NCI-H524 (cell line): ENCODE measurements around the gene TEX35.
A peak's percentile ranks its signal among the peaks of the same experiment; 100 is the strongest.
"Not testable (repeated sequence)": the region's sequence is repeated elsewhere in the genome, so short reads cannot be mapped to it uniquely, and the experiment has no call there.

Experiments used
- DNase-seq, 2 experiments: peaks; one replicate each; lab custom pipeline; 2025; lab: John Stamatoyannopoulos, UW

Gene TEX35

GRCh38 chr1:178541829-178542553 lies 29.1 kb downstream of the TEX35 start:
- DNase-seq: peak; percentile 12 to 46

- peak; percentile 58 to 78 for DNase-seq
Measured at GRCh38 chr1:178542554-178543289, 29.8 kb downstream of the TEX35 start.

GRCh38 chr1:178543290-178543607 lies 30.3 kb downstream of the TEX35 start:
- no peak for DNase-seq

DNA sequence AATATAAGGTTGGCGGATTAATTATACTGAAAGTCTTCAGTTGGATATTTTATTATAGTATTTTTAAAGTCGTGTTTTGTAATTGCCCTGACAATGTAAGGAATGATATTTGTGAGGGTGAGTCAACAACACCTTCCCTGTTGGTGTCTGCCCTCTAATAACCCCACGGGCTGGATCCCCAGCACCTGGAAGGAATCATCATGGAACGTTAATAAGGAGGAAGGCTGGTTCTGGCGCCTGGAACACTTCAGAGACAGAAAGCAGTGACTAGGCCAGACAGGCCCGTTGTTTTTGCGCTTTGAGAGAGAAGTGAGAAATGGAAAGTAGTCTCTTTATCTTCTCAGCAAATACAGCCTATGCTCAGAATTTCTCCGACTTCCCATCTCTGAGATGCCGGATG lies 31.6 kb downstream of the TEX35 start:
- no peak for DNase-seq

DNA sequence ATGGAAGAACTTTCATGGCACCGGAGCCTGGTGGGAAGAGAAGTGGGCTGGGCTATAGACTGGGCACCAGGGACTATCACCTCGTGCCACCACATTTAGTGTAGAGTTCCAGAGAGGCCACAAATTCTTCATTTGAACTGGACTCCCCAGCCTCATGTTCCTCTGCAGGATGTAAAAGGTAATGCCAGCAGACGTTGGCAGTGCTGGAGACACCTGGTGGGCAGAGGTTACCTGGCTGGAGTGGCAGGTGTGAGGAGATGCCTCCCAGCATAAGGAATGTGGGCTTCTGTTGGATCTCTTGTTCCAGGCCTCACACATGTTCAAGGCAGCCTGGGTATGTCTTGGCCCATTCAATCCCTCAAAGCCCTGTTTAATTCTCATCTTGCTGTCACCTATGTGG lies 35.2 kb downstream of the TEX35 start:
- no peak for DNase-seq

- no peak for DNase-seq
Measured at GRCh38 chr1:178551307-178551706, 38.4 kb downstream of the TEX35 start.

DNA sequence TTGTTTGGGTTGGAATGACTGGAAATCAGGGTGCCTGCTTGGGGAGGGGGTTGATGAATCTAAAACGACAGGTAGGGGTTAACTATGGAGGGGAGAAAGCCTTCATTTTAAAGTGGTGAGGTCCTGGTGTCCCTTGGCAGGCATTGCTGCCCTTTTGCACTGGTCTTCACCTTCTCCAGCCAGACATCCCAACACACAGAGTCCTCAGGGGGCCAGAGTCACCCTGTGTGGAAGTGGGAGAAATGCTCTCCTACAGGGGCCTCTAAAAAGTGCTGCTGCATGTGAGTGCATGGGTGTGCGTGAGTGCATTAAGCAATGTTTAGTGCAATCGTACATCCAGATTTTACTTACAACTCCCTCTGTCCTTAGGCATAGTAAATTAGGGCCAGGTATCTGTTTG lies 39.0 kb downstream of the TEX35 start:
- no peak for DNase-seq

- DNase-seq: no peak
Measured at GRCh38 chr1:178552856-178553255, 39.9 kb downstream of the TEX35 start.

GRCh38 chr1:178554351-178554750 lies 41.4 kb downstream of the TEX35 start:
- not testable (repeated sequence) for DNase-seq

GRCh38 chr1:178555613-178556012 lies 42.7 kb downstream of the TEX35 start:
- DNase-seq: not testable (repeated sequence)

DNA sequence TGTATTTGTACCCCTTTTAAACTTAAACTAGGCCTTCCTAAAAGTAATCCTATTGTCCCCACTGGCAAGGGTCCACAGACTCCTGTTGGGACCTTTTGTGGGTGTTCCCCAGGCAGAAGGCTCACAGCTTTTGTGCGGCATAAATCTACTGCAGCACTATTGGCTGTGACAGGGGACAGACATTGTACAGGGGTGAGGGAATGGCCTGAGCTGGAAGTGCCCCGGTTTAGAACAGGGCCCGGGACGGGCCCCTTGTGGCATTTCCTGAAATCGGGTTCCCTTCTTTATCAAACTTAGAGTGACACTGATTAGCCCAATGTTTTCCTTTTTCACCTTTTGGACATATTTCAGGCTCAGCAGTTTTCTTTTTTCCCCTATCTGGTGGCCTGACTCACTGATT lies 45.9 kb downstream of the TEX35 start:
- DNase-seq: not testable (repeated sequence)

- DNase-seq: no peak
Measured at GRCh38 chr1:178560871-178561376, 48.0 kb downstream of the TEX35 start.

GRCh38 chr1:178563099-178563820 lies 50.4 kb downstream of the TEX35 start:
- DNase-seq: no peak

- DNase-seq: no peak
Measured at GRCh38 chr1:178564086-178564782, 51.3 kb downstream of the TEX35 start.

DNA sequence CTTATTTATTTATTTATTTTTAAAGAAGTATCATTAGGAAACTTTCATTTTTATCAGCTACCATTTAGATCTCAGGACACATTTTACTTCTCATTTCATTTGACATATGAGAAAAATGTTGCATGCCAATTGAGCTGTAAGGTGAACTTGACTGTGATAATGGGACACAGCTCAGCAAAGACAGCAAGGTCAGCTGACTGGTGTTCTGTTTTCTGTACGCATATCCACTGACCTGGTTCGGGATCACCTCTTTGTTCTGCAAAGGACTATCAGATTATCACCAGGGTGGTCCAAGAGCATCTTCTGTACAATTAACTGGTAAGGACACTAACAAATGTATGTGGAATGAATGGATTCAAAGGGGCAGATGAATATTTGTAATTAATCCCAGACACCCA lies 51.9 kb downstream of the TEX35 start:
- no peak for DNase-seq

- no peak for DNase-seq
Measured at GRCh38 chr1:178565586-178565985, 52.7 kb downstream of the TEX35 start.

- DNase-seq: no peak
Measured at GRCh38 chr1:178566187-178566586, 53.3 kb downstream of the TEX35 start.

- DNase-seq: no peak
Measured at GRCh38 chr1:178571807-178572206, 58.9 kb downstream of the TEX35 start.
